HG03103 (cell line): Measurements from ENCODE around the gene KCNK3.

Source experiments
- ATAC-seq: cut with Tn5 transposase; IDR thresholded peaks from one replicate; pipeline ENCODE4 v1.9.1; 2021; ENCODE audit warnings: low read depth; ENCODE audit not compliant: unreplicated experiment

KCNK3 gene

GRCh38 chr2:26709323-26710110 is 17.0 kb downstream of the KCNK3 start:
- ATAC-seq = no peak

DNA sequence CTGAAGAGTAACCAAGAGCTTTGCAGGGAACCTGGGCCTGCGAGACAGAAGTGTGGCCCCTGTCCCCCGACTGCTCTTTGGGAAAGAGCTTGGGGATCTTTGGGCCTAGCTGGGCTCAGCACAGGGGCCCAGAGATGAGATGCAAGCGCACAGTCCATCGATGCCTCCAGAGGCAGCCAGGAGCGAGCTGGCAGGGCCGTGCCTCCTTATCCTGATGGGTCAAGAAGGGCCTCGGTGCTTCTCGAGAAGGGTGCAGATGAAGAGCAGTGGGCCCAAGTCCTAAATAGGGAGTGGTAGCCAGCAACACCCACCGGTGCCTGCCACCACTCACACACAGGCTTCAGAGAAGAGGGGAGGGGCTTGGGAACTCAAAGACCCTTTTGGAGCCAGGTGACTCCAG is 17.6 kb downstream of the KCNK3 start:
- no peak for ATAC-seq

DNA sequence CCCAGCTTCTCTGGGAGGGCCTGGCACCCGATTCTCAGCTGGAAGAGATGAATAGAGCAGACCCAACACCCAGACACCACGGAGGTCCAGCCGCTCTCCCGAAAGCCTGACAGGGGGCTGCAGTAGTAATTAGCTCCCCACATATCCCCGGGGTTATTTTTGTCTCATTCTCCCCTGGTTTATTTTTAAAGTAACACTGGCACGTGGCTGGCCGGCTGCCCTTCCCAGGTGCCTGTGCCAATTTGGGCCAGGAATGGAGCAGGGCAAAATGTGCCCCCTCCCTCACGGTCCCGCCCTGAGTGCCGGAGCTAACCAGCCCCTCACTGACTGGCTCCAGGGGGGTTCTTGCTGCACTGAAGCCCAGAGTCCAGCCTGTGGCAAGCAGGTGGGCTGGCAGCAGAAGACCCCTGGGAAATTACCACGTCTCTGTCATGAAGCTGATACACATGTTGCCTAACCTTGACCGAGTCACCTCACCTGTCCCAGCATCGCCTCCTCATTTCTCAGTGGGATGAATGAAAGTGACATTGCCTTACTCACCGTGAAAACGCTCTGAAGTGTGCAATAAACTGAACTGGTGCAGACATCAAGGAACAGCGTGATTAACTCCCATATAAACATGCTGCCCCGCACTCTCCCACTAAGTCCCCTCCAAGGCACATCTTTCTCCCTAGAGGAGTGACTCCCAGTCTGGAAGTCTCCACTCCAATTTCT is 18.4 kb downstream of the KCNK3 start:
- no peak for ATAC-seq

DNA sequence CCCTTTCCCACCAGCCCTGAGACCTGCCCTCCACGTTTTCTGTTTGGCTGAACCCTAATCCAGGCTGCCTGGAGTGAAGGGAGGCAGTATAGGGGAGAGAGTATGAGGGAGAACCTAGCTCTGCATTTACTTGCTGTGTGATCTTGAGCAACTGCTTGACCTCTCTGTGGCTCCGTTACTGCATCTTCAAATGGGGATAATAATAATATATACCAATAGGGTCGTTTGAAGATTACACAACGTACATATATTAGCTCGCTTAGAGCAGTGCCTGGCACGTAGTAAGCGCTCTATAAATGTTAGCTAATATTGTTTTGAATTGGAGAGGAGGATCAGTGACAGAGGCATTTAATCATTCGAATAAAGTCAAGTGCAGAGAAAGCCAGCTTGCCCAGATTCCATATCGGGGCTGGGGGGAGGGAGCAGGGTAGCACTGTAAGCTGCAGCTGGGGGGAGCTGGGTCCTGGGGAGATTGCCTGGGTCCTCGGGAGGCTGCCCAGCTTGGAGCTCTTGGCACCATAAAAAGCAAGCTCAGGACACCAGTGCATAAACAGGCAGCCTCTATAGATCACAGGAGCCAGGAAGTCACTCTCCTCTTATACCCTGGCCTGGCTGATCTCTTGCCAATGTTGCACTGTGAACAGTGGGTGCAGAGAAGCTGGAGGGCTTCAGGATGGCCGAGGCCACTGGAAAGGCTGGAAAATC is 19.1 kb downstream of the KCNK3 start:
- no peak for ATAC-seq

- no peak for ATAC-seq
Measured at GRCh38 chr2:26712486-26713465, 20.3 kb downstream of the KCNK3 start.

- ATAC-seq = no peak
Measured at GRCh38 chr2:26715528-26716270, 23.2 kb downstream of the KCNK3 start.

GRCh38 chr2:26716340-26716739 is 23.8 kb downstream of the KCNK3 start:
- no peak for ATAC-seq

- ATAC-seq = no peak
Measured at GRCh38 chr2:26716769-26717168, 24.2 kb downstream of the KCNK3 start.

DNA sequence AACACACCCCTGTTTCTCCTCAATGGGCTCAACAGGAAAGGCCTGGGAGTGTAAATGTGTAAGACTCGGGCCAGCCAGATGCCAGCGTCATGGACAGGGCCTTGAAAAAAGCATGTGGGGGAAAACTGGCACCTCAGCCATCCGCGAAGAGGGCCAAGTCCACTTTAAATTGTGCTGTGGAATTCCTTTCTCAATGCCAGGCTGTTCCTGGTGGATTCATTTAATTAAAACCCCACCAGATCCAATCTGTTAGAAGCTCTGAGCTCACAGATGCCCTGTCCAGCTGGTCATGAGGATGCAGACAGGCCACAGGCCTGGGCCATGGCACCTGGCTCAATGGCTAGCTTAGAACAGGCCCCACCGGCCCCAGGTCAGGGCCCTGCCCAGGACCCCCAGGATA is 24.8 kb downstream of the KCNK3 start:
- no peak for ATAC-seq

GRCh38 chr2:26718949-26719686 is 26.6 kb downstream of the KCNK3 start:
- no peak for ATAC-seq

GRCh38 chr2:26720322-26721114 is 28.0 kb downstream of the KCNK3 start:
- ATAC-seq = no peak

- ATAC-seq = no peak
Measured at GRCh38 chr2:26721115-26722032, 28.9 kb downstream of the KCNK3 start.

DNA sequence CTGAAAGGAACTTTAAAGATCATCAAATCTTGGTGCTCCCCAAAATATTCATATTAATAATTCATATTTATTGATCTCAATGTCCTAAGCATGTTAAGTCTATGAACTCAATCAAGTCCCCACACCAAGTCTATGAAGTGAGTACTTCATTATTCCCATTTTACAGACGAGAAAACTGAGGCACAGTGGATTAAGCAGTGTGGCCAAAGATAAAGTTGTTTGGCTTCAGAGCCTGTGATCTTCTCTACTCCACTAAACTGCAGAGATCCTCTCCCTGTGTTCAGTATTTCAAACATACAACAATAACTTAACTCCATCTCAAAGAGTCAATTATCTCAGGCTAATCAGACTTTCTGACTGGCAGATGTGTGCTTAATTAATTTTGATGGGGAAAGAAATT is 29.8 kb downstream of the KCNK3 start:
- ATAC-seq = no peak

GRCh38 chr2:26722911-26723310 is 30.4 kb downstream of the KCNK3 start:
- ATAC-seq = no peak

DNA sequence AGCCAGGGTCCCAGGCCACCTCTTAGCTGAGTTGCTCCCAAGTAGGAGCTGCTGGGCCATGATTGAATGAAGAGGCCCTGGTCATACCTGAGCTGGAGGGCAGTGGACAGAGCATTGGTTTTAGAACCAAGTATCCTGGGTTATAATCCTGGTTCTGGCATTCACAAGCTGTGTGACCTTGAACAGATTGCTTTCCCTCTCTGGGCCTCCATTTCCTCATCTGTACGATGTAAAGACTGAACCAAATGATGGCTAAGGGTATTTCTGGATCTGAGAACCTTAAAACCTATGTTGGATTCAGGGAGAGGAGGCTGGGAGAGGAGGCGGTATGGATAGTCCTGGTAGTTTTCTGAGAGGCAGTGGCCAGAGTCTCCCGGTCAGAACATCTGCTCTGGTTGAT is 31.0 kb downstream of the KCNK3 start:
- ATAC-seq = no peak

DNA sequence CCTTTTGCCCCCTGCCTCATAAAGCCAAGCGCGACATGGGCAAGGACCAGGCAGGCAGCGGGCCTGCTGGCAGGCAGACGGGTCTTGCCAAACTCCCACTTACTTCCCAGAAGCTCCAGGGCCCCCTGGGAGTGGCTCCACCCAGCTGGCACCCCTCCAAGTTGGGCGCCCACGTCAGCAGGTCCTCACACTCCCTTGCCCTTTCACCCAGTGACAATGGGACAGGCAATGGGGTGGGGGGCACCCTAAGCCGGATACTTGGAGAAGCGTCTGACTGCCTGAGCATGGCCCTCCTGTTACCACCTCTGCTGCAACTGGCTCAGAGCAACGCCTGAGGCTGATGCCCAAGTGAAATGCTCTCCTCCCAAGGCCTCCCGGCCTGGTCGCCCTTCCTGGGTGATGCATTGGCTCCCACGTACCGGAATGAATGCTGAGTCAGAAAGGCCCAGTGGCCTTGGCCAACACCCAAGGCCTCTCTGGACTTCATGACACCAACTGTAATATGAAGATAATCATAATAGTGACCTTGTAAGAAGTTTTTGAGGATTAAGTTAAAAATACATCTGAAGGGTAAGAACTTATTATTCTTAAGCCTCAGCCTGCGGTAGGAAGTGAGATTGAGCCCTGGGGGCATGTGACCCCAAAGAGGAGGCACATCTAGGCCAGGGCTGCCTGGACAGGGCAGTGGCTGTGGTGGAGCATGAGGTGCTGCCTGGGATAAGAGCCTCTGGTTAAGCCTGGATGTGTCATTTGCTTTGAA is 31.6 kb downstream of the KCNK3 start:
- ATAC-seq = no peak
